Thoracic aorta (tissue), 2 donors: ENCODE data around the gene ENOX1. TPM values are rescaled to one million over a fixed set of nuclear protein-coding genes. Genes with fewer than 3 reads are reported as not detected.
A peak's percentile ranks its signal among the peaks of the same experiment; 100 is the strongest.

Experiments used
- ATAC-seq: fragments of 150-250 bp; one replicate; pipeline ENCODE4 v1.8.0; 2017; ENCODE audit warnings: low read depth; ENCODE audit not compliant: insufficient number of reproducible peaks, low FRiP score
- DNase-seq: peaks from one replicate; pipeline ENCODE4 v3.0.0-alpha.2; 2020; ENCODE audit warnings: low spot score
- H3K27ac ChIP-seq, 2 donors: fragments of 200-600 bp; sonication (generic); 1 replicate in 1 of 2; 2 replicates in 1 of 2; pipeline ENCODE4 v1.5.1; 2016; ENCODE audit warnings: mild to moderate bottlenecking in 2 of 2, moderate library complexity in 2 of 2
- H3K27me3 ChIP-seq: fragments of 200-600 bp; sonication (generic); replicated peaks from 2 replicates; pipeline ENCODE4 v1.6.0; 2016; ENCODE audit warnings: mild to moderate bottlenecking; ENCODE audit not compliant: insufficient read depth
- H3K36me3 ChIP-seq: fragments of 200-600 bp; sonication (generic); one replicate; pipeline ENCODE4 v1.5.1; 2016
- H3K4me1 ChIP-seq, 2 donors: fragments of 200-600 bp; sonication (generic); 1 replicate in 1 of 2; 2 replicates in 1 of 2; pipeline versions ENCODE4 v1.5.1 to v1.6.0; 2016; ENCODE audit warnings: low read depth in 2 of 2, mild to moderate bottlenecking in 1 of 2; ENCODE audit not compliant: control insufficient read depth in 1 of 2
- H3K4me3 ChIP-seq: fragments of 200-600 bp; sonication (generic); 2 replicates; pipeline ENCODE4 v1.5.1; 2016; ENCODE audit warnings: mild to moderate bottlenecking
- H3K9me3 ChIP-seq: fragments of 200-600 bp; sonication (generic); 2 replicates; pipeline ENCODE4 v1.5.1; 2016
- CTCF ChIP-seq: fragments of 200-600 bp; sonication (generic); IDR thresholded peaks from one replicate; pipeline ENCODE4 v1.5.1; 2019; ENCODE audit warnings: antibody characterized with exemption
- total RNA-seq, 2 donors: library from RNA; depleted of rRNA; stranded (reverse); fragments of >200 nt; gene quantifications; one replicate each; pipeline versions ENCODE4 v1.1.0 to v1.2.3, GENCODE V29; 2016

ENOX1 gene
- total RNA-seq, 2 donors from 2014 or later = 0.41 to 2.3 TPM

GRCh38 chr13:43363156-43363953 lies 423.4 kb downstream of the ENOX1 start:
- no peak for ATAC-seq
- no peak for TF ChIP-seq CTCF
- H3K4me1 ChIP-seq = peaks cover 16 to 63% of the 10 kb centered on the region in 2 donors

GRCh38 chr13:43362556-43362955 lies 424.2 kb downstream of the ENOX1 start:
- Histone ChIP-seq H3K4me3 (no peak overlapping the region), H3K36me3 (no peaks in the 10 kb centered on the region), H3K4me1 (peaks cover 16 to 59% of the 10 kb centered on the region in 2 donors), H3K27me3 (no peaks in the 10 kb centered on the region), H3K9me3 (no peaks in the 10 kb centered on the region), H3K27ac (no peak overlapping the region)
- TF ChIP-seq CTCF = no peak
- no peak for DNase-seq
- ATAC-seq = no peak

More at GRCh38 chr13:43363156-43363953, 423.4 kb downstream of the ENOX1 start:
- no peaks in the 10 kb centered on the region for H3K27me3 ChIP-seq
- H3K4me3 ChIP-seq = peak overlapping the region; percentile 56
- no peaks in the 10 kb centered on the region for H3K9me3 ChIP-seq
- no peaks in the 10 kb centered on the region for H3K36me3 ChIP-seq
- DNase-seq = no peak
- peak overlapping the region; percentile 23 for H3K27ac ChIP-seq

GRCh38 chr13:43360892-43361610 lies 425.7 kb downstream of the ENOX1 start:
- Histone ChIP-seq H3K4me3 (no peak overlapping the region), H3K36me3 (no peaks in the 10 kb centered on the region), H3K27me3 (no peaks in the 10 kb centered on the region), H3K27ac (no peak overlapping the region), H3K9me3 (no peaks in the 10 kb centered on the region), H3K4me1 (peaks cover 16 to 62% of the 10 kb centered on the region in 2 donors)
- DNase-seq (no peak), ATAC-seq (no peak)
- no peak for TF ChIP-seq CTCF

GRCh38 chr13:43360171-43360570 lies 426.6 kb downstream of the ENOX1 start:
- no peaks in the 10 kb centered on the region for H3K9me3 ChIP-seq
- H3K27ac ChIP-seq = no peak overlapping the region
- H3K36me3 ChIP-seq = no peaks in the 10 kb centered on the region
- DNase-seq (no peak), ATAC-seq (no peak)
- H3K4me1 ChIP-seq = peaks cover 16 to 58% of the 10 kb centered on the region in 2 donors
- TF ChIP-seq CTCF = no peak
- no peaks in the 10 kb centered on the region for H3K27me3 ChIP-seq
- H3K4me3 ChIP-seq = no peak overlapping the region

GRCh38 chr13:43359536-43359935 lies 427.2 kb downstream of the ENOX1 start:
- no peaks in the 10 kb centered on the region for H3K9me3 ChIP-seq
- TF ChIP-seq CTCF = no peak
- ATAC-seq = no peak

More at GRCh38 chr13:43359536-43359935, 427.2 kb downstream of the ENOX1 start:
- Histone ChIP-seq H3K27me3 (no peaks in the 10 kb centered on the region), H3K4me1 (peaks cover 11 to 52% of the 10 kb centered on the region in 2 donors), H3K4me3 (no peak overlapping the region), H3K27ac (no peak overlapping the region), H3K36me3 (no peaks in the 10 kb centered on the region)
- no peak for DNase-seq
